ENCODE measurements around the gene KDM4B.

The KDM4B gene

GRCh38 chr19:5111051-5111450 is 142.1 kb downstream of the KDM4B start:
- no peak overlapping the region for H3K4me3 ChIP-seq (ENCODE audit: low read depth, low read length)
- no peak for DNase-seq (ENCODE audit: low read depth)

DNA sequence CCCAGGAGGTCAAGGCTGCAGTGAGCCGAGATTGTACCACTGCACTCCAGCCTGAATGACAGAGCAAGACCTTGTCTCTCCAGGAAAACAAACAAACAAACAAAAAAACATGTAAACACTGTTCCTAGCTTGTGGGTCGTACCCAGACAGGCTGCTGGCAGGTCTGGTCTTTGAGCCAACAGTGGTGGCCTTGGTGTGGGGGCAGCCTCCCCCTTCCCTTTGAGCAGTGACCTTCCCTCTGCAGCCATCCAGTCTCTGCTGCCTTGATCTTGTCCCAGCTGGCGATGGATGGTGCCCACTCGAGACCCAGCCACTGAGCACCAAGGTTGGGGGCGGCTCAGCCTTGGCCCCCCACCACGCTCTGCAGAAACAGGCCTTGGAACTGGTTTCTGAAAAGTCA is 143.3 kb downstream of the KDM4B start:
- no peak overlapping the region for H3K4me3 ChIP-seq (ENCODE audit: low read depth, low read length)
- no peak for DNase-seq (ENCODE audit: low read depth)

GRCh38 chr19:5112681-5113575 is 144.0 kb downstream of the KDM4B start:
- no peak for DNase-seq (ENCODE audit: low read depth)
- H3K4me3 ChIP-seq (ENCODE audit: low read depth, low read length), result no peak overlapping the region

DNA sequence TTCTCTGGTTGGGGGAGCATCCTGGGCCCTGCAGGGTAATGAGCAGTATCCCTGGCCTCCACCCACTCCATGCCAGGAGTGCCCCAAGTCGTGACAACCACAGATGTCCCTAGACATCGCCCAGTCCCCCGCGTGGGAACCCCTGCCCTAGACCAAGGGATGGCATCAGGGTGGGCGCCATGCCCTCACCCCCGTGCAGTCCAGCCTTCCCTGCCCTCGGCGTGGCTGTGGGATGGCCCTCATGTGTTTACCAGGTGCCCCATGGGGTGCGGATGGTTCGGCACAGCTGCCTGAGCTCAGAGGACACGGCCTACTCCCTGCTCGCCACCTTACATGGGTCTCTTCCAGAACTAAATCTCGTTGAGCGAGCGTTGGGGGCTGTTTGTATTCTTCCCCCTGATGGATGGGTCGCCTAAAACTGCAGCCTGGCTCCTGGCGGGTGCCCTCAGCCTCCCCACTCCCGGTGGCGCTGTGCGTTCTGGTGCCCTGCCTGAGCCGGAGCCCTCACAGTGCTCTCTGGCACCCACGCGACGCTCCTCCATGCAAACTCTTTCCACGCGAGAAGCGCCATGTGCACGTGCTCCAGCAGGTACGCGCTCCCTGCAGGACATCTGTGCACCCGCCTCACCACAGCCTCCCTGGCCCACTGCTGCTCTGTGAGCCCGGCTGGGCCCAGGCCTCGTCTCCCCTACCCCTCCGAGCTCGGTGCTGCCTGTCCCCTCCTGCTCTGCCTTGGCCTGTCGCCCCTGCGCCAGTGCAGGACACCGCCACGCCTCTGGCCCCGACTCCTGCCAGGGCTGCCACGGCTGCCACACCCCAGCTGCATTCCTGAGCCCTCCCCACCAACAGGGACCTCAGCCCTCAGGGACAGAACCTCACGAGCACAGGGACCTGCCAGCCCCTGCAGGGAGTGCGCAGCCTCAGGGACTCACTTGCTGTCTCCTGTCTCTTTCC is 145.0 kb downstream of the KDM4B start:
- H3K4me3 ChIP-seq (ENCODE audit: low read depth, low read length), result no peak overlapping the region
- no peak for DNase-seq (ENCODE audit: low read depth)

DNA sequence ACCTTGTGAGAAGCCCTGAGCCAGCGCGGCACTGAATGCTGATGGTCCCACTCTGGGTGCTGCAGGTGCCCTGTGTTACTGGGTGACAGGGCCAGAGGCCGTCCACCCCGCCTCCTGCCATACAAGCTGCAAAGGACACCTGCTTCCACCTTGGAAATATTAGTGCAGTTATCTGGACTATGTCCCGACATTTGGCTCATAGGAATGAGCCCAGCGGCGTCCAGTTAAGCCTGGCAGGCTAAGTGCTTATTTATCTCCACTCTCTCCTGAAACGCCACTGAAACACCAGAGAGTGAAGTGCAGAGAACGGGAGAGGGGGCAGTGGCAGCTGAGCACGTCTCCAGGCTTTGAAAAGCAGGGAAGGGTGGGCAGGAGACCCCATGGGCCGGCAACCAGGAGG is 145.8 kb downstream of the KDM4B start:
- no peak for DNase-seq (ENCODE audit: low read depth)
- no peak overlapping the region for H3K4me3 ChIP-seq (ENCODE audit: low read depth, low read length)

GRCh38 chr19:5115351-5115750 is 146.4 kb downstream of the KDM4B start:
- DNase-seq (ENCODE audit: low read depth), result no peak
- no peak overlapping the region for H3K4me3 ChIP-seq (ENCODE audit: low read depth, low read length)

GRCh38 chr19:5115771-5116202 is 146.9 kb downstream of the KDM4B start:
- H3K4me3 ChIP-seq (ENCODE audit: low read depth, low read length), result no peak overlapping the region
- DNase-seq (ENCODE audit: low read depth), result no peak

- H3K4me3 ChIP-seq (ENCODE audit: low read depth, low read length), result no peak overlapping the region
- DNase-seq (ENCODE audit: low read depth), result no peak
These were observed 147.4 kb downstream of the KDM4B start for GRCh38 chr19:5116292-5116691.

DNA sequence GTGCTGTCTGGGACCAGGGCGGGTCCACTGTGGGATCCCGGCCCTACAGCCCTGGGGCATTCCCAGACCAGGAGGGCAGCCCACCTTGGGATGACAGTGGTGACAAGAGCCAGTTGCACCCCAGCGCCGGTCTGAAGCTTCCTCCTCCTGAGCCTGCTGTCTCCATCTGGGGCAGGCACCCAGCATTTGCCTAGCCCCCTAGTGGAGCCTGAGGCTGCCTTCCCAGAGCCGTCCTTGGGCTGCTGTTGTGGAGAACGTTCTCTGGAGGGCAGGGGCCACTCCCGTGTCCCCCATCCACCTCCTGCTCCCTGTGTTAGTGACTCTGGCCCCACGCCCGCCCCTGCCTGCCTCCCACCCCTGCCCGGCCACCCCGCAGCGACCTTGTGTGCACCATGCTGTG is 148.5 kb downstream of the KDM4B start:
- DNase-seq (ENCODE audit: low read depth), result no peak
- no peak overlapping the region for H3K4me3 ChIP-seq (ENCODE audit: low read depth, low read length)

- no peak overlapping the region for H3K4me3 ChIP-seq (ENCODE audit: low read depth, low read length)
- DNase-seq (ENCODE audit: low read depth), result no peak
These were observed 149.1 kb downstream of the KDM4B start for GRCh38 chr19:5118026-5118425.

- no peak for DNase-seq (ENCODE audit: low read depth)
- no peak overlapping the region for H3K4me3 ChIP-seq (ENCODE audit: low read depth, low read length)
These were observed 150.5 kb downstream of the KDM4B start for GRCh38 chr19:5119297-5119998.

DNA sequence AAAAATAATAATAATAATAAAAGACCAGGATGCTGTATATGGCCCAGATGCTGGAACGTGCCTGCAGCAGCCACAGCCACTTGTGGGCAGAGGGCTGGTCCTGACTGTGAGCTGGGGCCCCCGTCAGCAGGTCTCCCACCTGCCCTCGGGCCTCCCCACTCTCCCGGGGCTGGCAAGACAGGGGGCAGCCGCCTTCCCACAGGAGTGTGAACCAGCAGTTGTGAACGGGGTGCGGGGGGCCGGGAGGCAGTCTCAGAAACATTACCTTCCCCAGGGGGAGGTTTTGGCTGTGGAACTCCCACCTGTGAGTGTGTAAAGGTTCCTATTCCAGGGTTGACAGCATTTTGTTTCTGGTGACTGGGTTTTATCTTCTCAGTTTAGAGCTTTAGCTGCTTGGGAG is 151.4 kb downstream of the KDM4B start:
- H3K4me3 ChIP-seq (ENCODE audit: low read depth, low read length), result no peak overlapping the region
- no peak for DNase-seq (ENCODE audit: low read depth)

DNA sequence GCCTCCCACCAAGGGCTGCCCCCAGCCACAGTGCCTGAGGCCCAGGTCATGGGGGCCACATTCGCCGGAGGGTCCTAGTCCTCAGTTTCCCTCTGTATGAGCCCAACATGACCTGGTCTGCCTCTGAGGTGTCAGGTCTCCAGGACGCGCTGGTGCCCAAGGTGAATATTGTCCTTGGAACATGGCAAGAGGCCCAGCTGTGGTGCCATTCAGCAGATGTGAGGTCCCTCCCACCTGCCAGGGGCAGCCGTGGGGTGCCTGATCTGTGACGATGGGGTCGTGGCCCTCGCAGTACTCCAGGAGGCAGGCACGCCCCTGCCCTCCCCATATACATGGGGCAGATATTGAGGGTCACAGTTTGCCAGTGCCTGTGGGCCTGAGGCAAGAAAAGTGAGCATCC is 151.9 kb downstream of the KDM4B start:
- H3K4me3 ChIP-seq (ENCODE audit: low read depth, low read length), result no peak overlapping the region
- no peak for DNase-seq (ENCODE audit: low read depth)

DNA sequence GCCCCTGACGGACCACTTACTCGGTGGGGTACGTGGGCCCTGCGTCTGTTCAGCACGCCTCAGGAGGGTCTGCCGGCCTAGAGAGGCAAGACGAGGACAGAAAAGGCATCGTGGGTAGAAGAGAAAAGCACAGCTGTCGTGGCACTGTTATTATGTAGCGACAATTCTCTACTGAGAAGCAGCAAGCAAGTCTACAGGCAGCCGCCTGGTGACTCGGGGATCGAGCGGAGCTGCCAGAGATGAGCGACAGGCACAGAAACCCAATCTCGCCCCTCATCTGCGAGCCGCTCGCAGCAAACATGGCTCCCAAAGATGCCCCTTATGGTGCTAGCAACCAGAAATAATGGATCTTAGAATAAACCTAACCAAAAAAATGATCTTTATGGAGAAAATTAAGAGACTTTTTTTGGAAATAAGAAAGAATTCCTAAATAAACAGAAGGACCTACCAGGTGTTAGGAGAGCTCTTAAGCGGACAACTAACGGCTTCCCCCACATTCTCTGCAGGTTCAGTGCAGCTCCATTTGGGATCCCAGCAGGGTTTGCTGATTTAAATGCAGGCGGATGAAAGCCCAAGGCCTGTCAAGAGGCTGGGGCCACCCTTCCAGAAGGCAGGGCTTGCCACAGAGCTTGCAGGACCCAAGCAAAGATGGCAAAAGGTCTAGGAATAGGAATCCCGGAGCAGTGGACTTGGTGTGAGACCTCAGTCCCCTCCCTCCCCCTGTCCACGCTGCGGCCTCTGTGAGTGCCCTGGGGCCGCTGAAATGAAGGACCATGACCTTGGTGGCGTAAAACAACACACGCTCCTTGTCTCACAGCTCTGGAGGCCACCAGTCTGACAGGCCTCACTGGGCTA is 152.6 kb downstream of the KDM4B start:
- DNase-seq (ENCODE audit: low read depth), result no peak
- no peak overlapping the region for H3K4me3 ChIP-seq (ENCODE audit: low read depth, low read length)

GRCh38 chr19:5122121-5122400 is 153.1 kb downstream of the KDM4B start:
- DNase-seq (ENCODE audit: low read depth), result no peak
- H3K4me3 ChIP-seq (ENCODE audit: low read depth, low read length), result no peak overlapping the region

GRCh38 chr19:5122671-5123409 is 153.9 kb downstream of the KDM4B start:
- DNase-seq (ENCODE audit: low read depth), result no peak
- no peak overlapping the region for H3K4me3 ChIP-seq (ENCODE audit: low read depth, low read length)

DNA sequence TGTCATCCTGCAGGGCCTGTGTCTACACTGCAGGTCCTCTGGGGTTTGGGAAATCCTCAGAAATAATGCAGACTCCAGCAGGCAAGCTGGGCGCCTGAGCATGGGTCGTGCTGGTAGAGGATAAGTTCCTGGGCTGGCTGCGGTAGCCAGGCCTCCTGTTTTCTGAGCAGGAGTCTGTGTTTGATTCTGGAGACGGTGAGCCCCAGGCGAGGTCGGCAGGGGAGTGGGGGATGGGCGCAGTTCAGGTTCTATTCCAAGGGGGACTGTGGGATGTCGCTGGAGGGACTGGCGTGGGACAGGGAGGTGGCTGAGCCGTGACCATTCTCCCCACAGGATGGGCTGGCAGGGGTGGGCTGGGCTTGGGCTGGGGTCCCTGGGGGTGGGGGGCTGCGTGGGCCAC is 154.7 kb downstream of the KDM4B start:
- no peak for DNase-seq (ENCODE audit: low read depth)
- no peak overlapping the region for H3K4me3 ChIP-seq (ENCODE audit: low read depth, low read length)

- DNase-seq (ENCODE audit: low read depth), result no peak
These were observed 155.4 kb downstream of the KDM4B start for GRCh38 chr19:5124111-5124855.

More at GRCh38 chr19:5124111-5124855, 155.4 kb downstream of the KDM4B start:
- no peak overlapping the region for H3K4me3 ChIP-seq (ENCODE audit: low read depth, low read length)

All from skeletal muscle cell (primary cell).